ENCODE measurements around the gene CCDC172. TPM values are rescaled to one million over a fixed set of nuclear protein-coding genes. Genes with fewer than 3 reads are reported as not detected.

CCDC172 gene
- total RNA-seq, 1 experiment from 2014 or later = not detected

DNA sequence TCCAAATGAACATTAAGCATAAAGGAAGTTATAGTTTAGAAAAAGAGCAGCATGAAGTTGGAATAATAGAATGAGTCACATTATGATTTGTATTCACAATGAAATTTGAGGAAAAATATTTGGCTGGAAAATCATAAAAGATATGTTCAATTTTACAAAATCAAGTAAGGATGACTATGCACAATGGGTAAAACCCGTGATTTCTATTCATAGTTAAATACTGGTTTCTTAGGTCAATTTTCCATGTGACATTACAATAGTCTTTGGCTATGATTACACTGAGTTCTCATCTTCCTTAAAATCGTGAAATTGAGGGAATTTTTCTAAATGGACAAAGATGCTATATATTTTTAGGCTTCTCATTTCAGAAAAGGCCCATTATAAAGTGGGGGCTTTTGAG, 17.4 kb upstream of the CCDC172 start:
- Histone ChIP-seq H3K9me3 (no peaks in the 10 kb centered on the region), H3K4me1 (no peaks in the 10 kb centered on the region), H3K36me3 (ENCODE audit: control insufficient read depth, insufficient read depth, low read length) (no peaks in the 10 kb centered on the region), H3K27me3 (replicated peaks; ENCODE audit: control insufficient read depth, insufficient read depth, low read length) (no peaks in the 10 kb centered on the region), H3K4me3 (ENCODE audit: low read depth, low read length) (no peak overlapping the region)
- no peak overlapping the region for H3K27ac Mint-ChIP-seq (ENCODE audit: unreplicated experiment)
- H3K9me3 Mint-ChIP-seq (ENCODE audit: unreplicated experiment) = no peaks in the 10 kb centered on the region
- no TSS peak for BruUV-seq (replicated peaks)
- TF ChIP-seq, protein P1, sequence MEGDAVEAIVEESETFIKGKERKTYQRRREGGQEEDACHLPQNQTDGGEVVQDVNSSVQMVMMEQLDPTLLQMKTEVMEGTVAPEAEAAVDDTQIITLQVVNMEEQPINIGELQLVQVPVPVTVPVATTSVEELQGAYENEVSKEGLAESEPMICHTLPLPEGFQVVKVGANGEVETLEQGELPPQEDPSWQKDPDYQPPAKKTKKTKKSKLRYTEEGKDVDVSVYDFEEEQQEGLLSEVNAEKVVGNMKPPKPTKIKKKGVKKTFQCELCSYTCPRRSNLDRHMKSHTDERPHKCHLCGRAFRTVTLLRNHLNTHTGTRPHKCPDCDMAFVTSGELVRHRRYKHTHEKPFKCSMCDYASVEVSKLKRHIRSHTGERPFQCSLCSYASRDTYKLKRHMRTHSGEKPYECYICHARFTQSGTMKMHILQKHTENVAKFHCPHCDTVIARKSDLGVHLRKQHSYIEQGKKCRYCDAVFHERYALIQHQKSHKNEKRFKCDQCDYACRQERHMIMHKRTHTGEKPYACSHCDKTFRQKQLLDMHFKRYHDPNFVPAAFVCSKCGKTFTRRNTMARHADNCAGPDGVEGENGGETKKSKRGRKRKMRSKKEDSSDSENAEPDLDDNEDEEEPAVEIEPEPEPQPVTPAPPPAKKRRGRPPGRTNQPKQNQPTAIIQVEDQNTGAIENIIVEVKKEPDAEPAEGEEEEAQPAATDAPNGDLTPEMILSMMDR (IDR thresholded peaks at IDR 0.05; ENCODE audit: insufficient read depth in 1 of 2, low read depth in 1 of 2, low read length in 1 of 2, severe bottlenecking in 1 of 2, unreplicated experiment in 1 of 2) = no peak
- peaks cover 4% of the 10 kb centered on the region for H3K27me3 Mint-ChIP-seq (ENCODE audit: insufficient read depth, unreplicated experiment)
- POLR2A ChIA-PET = no interaction called here
- H3K4me1 Mint-ChIP-seq (ENCODE audit: low read depth, unreplicated experiment) = no peaks in the 10 kb centered on the region
- no peaks in the 10 kb centered on the region for H3K36me3 Mint-ChIP-seq (ENCODE audit: insufficient read depth, unreplicated experiment)
- H3K4me3 Mint-ChIP-seq (ENCODE audit: unreplicated experiment) = no peak overlapping the region
- CTCF ChIA-PET = no interaction called here
- no peak for DNase-seq
- intact Hi-C loops (cut with micrococcal nuclease; ENCODE audit: unreplicated experiment) = no loop called here

DNA sequence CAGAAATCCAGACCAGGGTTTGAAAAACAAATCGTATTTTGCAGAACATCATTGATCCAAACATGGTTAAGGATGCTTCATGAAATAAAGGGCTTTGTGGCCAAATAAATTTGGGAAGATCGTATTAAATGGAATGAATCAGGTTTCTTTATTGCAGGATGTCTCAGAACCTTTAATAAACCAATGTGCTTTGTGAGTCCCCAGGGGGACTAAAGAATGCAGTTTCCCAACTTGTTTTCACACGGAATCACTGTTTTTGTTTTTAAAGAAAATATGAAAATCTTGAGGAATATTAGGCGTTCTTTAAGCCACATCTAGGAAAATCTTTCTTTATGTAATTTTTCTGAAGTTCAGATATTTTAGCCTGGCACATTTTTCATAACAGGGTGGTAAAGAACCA, 16.8 kb upstream of the CCDC172 start:
- POLR2A ChIA-PET = no interaction called here
- H3K4me1 ChIP-seq = no peaks in the 10 kb centered on the region
- Mint-ChIP-seq H3K4me1 (ENCODE audit: low read depth, unreplicated experiment) (no peaks in the 10 kb centered on the region), H3K9me3 (ENCODE audit: unreplicated experiment) (no peaks in the 10 kb centered on the region), H3K36me3 (ENCODE audit: insufficient read depth, unreplicated experiment) (no peaks in the 10 kb centered on the region), H3K27me3 (ENCODE audit: insufficient read depth, unreplicated experiment) (peaks cover 4% of the 10 kb centered on the region), H3K4me3 (ENCODE audit: unreplicated experiment) (no peak overlapping the region), H3K27ac (ENCODE audit: unreplicated experiment) (no peak overlapping the region)
- H3K36me3 ChIP-seq (ENCODE audit: control insufficient read depth, insufficient read depth, low read length) = no peaks in the 10 kb centered on the region
- no peaks in the 10 kb centered on the region for H3K27me3 ChIP-seq (replicated peaks; ENCODE audit: control insufficient read depth, insufficient read depth, low read length)
- no TSS peak for BruUV-seq (replicated peaks)
- TF ChIP-seq, protein P1 (IDR thresholded peaks at IDR 0.05; ENCODE audit: insufficient read depth in 1 of 2, low read depth in 1 of 2, low read length in 1 of 2, severe bottlenecking in 1 of 2, unreplicated experiment in 1 of 2) = no peak
- intact Hi-C loops (cut with micrococcal nuclease; ENCODE audit: unreplicated experiment) = no loop called here
- DNase-seq = no peak
- H3K9me3 ChIP-seq = no peaks in the 10 kb centered on the region
- no peak overlapping the region for H3K4me3 ChIP-seq (ENCODE audit: low read depth, low read length)
- CTCF ChIA-PET = no interaction called here

DNA sequence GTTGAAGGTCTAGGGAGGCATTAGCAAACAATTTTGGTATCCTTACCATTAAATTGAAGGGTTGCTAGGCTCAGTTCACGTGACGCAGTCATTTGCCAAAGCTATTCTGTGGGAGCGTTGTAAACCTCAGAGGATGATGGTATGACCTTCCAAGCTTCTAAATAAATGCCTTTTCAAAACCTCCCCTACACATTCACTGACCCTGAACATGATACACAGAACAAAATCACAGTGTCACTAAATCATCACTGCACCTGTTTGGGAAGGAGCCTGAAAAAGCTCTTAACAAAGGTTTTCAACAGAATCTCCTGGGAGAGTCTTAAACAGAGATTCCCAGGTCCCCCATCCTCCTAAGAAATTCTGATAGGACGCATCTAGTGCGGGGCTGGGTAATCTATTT, 13.2 kb upstream of the CCDC172 start:
- Mint-ChIP-seq H3K27ac (ENCODE audit: unreplicated experiment) (no peak overlapping the region), H3K4me3 (ENCODE audit: unreplicated experiment) (no peak overlapping the region), H3K9me3 (ENCODE audit: unreplicated experiment) (no peaks in the 10 kb centered on the region), H3K36me3 (ENCODE audit: insufficient read depth, unreplicated experiment) (no peaks in the 10 kb centered on the region), H3K27me3 (ENCODE audit: insufficient read depth, unreplicated experiment) (peaks cover 7% of the 10 kb centered on the region), H3K4me1 (ENCODE audit: low read depth, unreplicated experiment) (no peaks in the 10 kb centered on the region)
- Histone ChIP-seq H3K4me3 (ENCODE audit: low read depth, low read length) (no peak overlapping the region), H3K27me3 (replicated peaks; ENCODE audit: control insufficient read depth, insufficient read depth, low read length) (no peaks in the 10 kb centered on the region), H3K4me1 (no peaks in the 10 kb centered on the region), H3K36me3 (ENCODE audit: control insufficient read depth, insufficient read depth, low read length) (no peaks in the 10 kb centered on the region), H3K9me3 (no peaks in the 10 kb centered on the region)
- intact Hi-C loops (cut with micrococcal nuclease; ENCODE audit: unreplicated experiment) = no loop called here
- ChIA-PET POLR2A (no interaction called here), CTCF (no interaction called here)
- DNase-seq = no peak
- TF ChIP-seq, protein P1 (IDR thresholded peaks at IDR 0.05; ENCODE audit: insufficient read depth in 1 of 2, low read depth in 1 of 2, low read length in 1 of 2, severe bottlenecking in 1 of 2, unreplicated experiment in 1 of 2) = no peak
- no TSS peak for BruUV-seq (replicated peaks)
